HL-60/S4 treated with phorbol 12-myristate 13-acetate at 8.2 ng/mL for 4 days and 3 days (cell line): ENCODE data around the gene EPM2A.
"Not testable (repeated sequence)": the region's sequence is repeated elsewhere in the genome, so short reads cannot be mapped to it uniquely, and the experiment has no call there.

Experiments used
- in situ Hi-C: fragments of 300-500 bp; cut with MboI; formaldehyde crosslinking; loops from 2 replicates; pipeline ENCODE4 v1.15.0; 2022; ENCODE audit warnings: low sequenced_read_pairs

EPM2A gene

DNA sequence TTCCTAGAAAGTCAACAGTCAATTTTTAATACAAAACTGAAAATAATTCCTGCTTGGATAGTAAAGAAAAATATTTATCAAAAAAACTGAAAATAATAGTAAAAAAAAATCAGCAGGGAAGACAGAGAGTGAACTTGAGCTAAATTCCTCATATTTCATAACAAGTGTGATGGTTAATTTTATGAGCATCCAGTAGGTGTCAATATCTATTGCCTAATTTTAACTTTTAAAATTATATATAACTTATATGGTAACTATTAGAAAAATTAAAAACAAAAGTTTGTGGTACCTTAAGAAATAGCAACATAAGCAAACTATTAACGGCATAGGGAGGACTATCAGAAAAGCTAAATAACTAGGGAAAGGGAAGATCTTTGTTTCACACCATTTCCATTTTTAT is 2.1 kb downstream of the EPM2A start:
- in situ Hi-C loops, result loop anchor here (10.0 kb wide), 1 partner anchor 82 kb away; the partner anchor contains the start of gene FBXO30

DNA sequence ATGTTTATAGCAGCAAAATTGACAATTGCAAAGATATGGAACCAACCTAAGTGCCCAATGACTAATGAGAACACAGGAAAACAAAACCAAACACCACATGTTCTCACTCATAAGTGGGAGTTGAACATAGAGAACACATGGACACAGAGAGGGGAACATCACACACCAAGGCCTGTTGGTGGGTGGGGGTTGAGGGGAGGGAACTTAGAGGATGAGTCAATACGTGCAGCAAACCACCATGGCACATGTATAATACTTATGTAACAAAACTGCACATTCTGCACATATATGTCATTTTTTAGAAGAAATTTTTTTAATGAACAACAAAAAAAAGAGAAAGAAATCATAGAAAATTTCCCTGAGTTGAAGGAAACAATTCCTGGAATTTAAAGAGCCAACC is 3.9 kb downstream of the EPM2A start:
- in situ Hi-C loops, result loop anchor here (10.0 kb wide), 1 partner anchor 83 kb away; the partner anchor contains the start of gene FBXO30

- in situ Hi-C loops, result loop anchor here (10.0 kb wide), 1 partner anchor 85 kb away; the partner anchor contains the start of gene FBXO30
These were observed 5.4 kb downstream of the EPM2A start for GRCh38 chr6:145729887-145730286.

GRCh38 chr6:145728444-145729385 is 6.6 kb downstream of the EPM2A start:
- in situ Hi-C loops, result no loop called here

GRCh38 chr6:145727817-145728388 is 7.4 kb downstream of the EPM2A start:
- in situ Hi-C loops, result no loop called here

GRCh38 chr6:145725570-145725969 is 9.8 kb downstream of the EPM2A start:
- in situ Hi-C loops, result no loop called here

DNA sequence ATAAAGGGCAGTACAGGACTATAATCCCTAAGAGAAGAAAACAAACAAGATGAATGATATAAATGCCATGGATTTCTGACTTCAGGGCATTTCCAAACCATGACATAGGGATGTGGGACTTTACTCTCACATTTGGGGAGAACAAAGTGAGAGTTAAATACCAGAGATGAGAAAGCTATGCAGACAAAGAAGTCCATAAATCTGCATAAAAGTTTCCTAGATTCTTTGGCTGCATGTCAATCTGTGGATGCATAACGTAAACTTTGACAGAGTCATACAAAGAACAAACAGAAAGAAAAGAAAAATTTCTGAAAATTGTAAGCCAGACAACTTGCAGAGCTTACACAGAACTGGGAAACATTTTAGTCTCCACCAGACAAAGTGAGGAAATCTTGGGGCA is 11.7 kb downstream of the EPM2A start:
- in situ Hi-C loops, result no loop called here

- in situ Hi-C loops, result no loop called here
These were observed 13.1 kb downstream of the EPM2A start for GRCh38 chr6:145722190-145722589.

DNA sequence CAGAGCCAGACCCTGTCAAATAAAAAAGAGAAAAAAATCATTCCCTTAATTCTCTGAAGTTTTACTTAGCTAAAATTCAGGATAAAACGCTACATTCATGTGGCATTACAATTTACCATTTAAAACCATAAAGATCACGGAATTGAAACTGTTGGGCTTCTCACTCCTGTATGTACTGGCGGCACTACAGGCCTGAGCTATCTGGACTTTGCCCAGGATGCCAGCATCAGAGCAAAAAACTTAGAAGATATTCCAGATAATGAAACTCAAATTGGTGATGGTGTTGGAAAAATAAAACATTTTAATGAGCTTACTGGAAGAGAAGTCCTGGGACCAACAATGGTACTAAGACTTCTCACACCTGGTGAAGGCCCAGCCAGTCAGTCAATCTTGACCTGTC is 14.2 kb downstream of the EPM2A start:
- in situ Hi-C loops, result no loop called here

- in situ Hi-C loops, result no loop called here
These were observed 19.9 kb downstream of the EPM2A start for GRCh38 chr6:145715426-145715825.

GRCh38 chr6:145714731-145715130 is 20.6 kb downstream of the EPM2A start:
- in situ Hi-C loops, result no loop called here

DNA sequence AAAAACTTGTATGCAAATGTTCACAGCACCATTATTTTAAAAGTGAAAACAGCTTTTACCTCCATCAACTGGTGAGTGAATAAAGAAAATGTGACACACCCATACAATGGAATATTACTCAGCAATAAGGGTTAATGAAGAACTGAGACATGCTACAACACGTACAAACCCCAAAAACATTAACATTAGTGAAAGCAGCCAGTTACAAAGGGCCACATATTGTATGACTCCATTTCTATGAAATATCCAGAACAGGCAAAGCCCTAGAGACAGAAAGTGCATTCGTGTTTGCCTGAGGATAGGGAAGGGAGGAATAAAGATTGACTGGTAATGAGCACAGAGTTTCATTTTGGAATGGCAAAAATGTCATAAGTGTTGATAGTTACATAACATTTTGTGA is 21.5 kb downstream of the EPM2A start:
- in situ Hi-C loops, result no loop called here

DNA sequence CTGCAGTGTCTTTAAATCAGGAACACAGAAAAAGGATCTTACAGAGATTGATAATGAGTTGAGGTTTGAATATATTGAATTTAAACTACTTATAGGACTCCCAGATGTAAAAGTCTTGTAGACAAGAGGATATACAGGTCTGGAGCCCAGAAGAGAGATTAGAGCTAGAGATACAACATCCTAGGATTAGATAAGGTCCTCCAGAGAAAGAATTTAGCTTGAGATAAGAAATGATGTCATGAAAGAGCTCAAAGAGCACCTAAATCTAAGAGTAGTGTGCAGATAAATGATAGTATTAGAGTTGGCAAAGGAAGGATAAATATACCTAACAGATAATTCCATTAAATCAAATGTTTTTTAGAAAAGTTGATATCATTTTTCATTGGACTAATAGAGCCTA is 23.9 kb downstream of the EPM2A start:
- in situ Hi-C loops, result no loop called here

DNA sequence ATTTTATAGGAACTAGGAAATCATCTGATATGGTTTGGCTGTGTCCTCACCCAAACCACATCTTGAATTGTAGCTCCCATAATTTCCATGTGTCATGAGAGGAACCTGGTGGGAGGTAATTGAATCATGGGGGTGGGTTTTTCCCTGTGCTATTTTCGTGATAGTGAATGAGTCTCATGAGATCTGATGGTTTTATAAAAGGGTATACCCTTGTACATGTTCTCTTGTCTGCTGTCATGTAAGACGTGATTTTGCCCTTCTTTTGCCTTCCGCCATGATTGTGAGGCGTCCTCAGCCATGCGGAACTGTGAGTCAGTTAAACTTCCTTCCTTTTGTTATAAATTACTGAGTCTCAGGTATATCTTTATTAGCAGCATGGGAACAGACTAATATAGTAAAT is 27.9 kb downstream of the EPM2A start:
- in situ Hi-C loops, result no loop called here

GRCh38 chr6:145705561-145705960 is 29.8 kb downstream of the EPM2A start:
- in situ Hi-C loops, result no loop called here

GRCh38 chr6:145704143-145704781 is 31.1 kb downstream of the EPM2A start:
- in situ Hi-C loops, result no loop called here

GRCh38 chr6:145699462-145699861 is 35.9 kb downstream of the EPM2A start:
- in situ Hi-C loops, result no loop called here

DNA sequence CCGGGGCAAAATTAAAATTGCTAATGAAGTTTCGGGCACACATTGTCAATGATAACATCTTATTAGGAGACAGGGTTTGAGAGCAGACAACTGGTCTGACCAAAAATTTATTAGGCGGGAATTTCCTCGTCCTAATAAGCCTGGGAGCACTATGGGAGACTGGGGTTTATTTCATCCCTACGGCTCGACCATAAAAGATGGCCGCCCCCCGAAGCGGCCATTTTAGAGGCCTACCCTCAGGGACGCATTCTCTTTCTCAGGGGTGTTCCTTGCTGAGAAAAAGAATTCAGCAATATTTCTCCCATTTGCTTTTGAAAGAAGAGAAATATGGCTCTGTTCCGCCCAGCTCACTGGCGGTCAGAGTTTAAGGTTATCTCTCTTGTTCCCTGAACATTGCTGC is 37.9 kb downstream of the EPM2A start:
- in situ Hi-C loops, result not testable (repeated sequence)

DNA sequence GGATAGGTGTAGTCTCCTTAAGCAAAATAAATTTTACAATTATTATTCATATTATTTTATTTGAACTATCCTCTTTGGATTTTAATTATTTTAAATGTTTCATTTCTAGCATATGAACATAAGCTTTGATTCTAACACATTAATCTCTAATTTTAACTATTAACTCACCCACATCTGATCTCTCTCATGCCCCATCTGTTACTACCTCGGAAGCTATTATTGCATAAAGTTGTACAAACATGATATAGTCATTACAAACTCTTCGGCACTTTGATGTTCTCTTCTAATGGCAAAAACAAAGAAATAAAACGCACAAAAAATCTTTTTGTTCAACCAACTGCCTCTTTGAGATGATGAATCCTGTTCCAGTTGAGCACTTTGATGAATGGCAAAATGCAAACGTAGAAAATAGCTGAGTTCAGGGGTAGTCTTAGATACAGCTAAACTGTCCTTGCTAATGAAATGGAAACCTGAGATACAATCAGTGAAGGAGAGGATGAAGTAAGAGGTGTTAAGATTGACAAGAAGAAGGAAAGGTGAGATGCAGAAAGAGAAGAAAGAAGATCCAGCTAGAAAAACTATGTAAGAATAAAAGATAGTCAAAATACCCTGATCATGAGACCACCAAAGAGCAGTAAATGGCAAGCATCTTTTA is 41.1 kb downstream of the EPM2A start:
- in situ Hi-C loops, result no loop called here

GRCh38 chr6:145690969-145691368 is 44.4 kb downstream of the EPM2A start:
- in situ Hi-C loops, result no loop called here

DNA sequence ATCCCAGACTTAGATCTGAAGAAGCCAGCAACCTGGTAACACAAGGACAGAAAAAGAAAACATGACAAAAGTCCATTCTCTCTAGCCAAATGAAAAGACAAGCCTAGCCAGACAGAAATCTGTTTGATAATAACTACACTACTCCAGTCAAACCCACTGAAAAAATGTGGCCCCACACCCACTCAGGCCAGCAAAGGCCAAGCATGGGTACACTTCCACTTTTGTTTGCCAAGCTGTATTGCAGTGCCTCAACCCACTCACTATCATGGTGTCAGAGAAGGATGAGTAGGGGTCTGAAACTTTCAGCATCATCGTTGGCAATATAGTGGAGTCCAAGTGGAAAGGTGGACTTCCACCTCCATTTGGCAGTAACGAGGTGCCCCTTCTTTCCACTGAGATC is 45.8 kb downstream of the EPM2A start:
- in situ Hi-C loops, result no loop called here
